A172 (cell line): Measurements from ENCODE around the gene RBBP8. TPM values are rescaled to one million over a fixed set of nuclear protein-coding genes. Genes with fewer than 3 reads are reported as not detected.

ENCODE experiments used
- DNase-seq: peaks from one replicate; pipeline ENCODE4 v3.0.0-alpha.2; 2015; ENCODE audit warnings: low spot score
- total RNA-seq: library from RNA; depleted of rRNA; stranded (reverse); fragments of >200 nt; shearing (Covaris generic); gene quantifications from 2 replicates; pipeline ENCODE4 v1.2.3, GENCODE V29; 2014

The RBBP8 gene
- total RNA-seq, 1 experiment from 2014 or later: 95.1 TPM

GRCh38 chr18:22998344-22998743 is 65.2 kb downstream of the RBBP8 start:
- DNase-seq: no peak

- DNase-seq: peak; percentile 2
These were observed 66.1 kb downstream of the RBBP8 start for GRCh38 chr18:22999212-22999611.

- DNase-seq: no peak
These were observed 66.5 kb downstream of the RBBP8 start for GRCh38 chr18:22999647-23000046.

DNA sequence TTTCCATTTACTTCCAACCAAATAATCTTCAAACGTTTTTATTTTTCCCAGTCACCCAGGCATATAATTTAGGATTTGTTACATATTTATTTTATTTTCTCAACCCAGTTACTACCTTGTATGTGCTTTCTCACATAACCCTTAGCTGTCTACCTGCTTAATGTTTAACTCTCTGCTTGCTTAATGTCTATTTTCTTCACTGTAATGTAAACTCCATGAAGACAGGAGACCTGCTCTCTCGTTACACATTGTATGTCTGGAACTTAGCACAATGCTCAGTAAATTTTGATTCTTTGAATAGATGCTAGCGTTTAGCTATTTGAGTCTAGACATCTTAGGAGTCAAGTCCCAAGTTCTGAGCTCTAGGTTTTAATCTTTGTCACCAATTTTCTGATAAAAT is 70.2 kb downstream of the RBBP8 start:
- DNase-seq: no peak

- no peak for DNase-seq
These were observed 79.1 kb downstream of the RBBP8 start for GRCh38 chr18:23012249-23012648.

GRCh38 chr18:23020555-23021294 is 87.6 kb downstream of the RBBP8 start:
- DNase-seq: no peak

DNA sequence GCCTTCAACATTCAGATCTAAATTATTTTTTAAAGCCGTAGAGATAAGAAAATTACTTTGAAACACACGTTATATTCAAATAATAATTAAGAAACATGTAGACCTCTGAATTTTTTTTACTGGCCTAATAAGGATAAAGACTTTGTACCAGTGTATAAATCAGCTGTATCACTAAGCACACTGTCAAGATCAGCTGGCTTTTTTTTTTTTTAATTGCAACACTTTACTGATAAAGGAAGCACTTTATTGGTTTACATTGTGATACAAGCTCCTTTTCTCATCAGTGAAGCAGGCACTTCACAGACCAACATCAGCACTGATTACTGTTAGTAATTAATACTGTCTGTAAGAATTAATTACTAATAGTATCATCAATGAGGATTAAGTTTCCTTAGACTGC is 88.5 kb downstream of the RBBP8 start:
- DNase-seq: no peak

GRCh38 chr18:23032030-23032582 is 99.0 kb downstream of the RBBP8 start:
- DNase-seq: peak; percentile 84

DNA sequence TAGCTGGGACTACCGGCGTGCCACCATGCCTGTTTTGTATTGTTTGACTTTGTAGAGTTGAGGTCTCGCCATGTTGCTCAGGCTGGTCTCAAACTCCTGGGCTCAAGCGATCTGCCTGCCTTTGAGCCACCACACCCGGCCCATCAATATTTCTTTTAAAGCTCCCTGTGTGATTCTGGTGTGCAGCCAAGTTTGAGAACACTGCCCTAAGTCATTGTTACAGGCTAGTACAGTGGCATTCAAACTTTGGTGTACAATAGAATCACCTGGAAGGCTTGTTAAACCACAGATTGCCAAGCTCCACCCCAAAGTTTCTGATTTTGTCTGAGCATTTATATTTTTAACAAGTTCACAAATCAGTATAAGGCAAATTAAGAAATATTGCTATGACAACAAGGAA is 99.9 kb downstream of the RBBP8 start:
- no peak for DNase-seq

DNA sequence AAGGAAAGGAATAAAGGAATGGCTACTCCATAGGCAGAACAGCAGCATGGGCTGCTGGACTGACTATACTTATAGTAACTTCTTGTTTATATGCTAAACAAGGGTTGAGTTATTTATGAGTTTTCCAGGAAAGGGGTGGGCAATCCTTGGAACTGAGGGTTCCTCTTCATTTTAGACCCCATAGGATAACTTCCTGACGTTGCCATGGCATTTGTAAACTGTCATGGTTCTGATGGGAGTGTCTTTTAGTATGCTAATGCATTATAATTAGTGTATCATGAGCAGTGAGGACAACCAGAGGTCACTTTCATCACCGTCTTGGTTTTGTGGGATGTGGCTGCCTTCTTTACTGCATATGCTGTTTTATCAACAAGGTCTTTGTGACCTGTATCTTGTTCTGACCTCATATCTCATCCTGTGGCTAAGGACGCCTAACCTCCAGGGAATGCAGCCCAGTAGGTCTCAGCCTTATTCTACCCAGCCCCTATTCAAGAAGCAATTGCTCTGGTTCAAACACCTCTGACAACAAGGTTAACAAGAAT is 103.6 kb downstream of the RBBP8 start:
- DNase-seq: no peak

DNA sequence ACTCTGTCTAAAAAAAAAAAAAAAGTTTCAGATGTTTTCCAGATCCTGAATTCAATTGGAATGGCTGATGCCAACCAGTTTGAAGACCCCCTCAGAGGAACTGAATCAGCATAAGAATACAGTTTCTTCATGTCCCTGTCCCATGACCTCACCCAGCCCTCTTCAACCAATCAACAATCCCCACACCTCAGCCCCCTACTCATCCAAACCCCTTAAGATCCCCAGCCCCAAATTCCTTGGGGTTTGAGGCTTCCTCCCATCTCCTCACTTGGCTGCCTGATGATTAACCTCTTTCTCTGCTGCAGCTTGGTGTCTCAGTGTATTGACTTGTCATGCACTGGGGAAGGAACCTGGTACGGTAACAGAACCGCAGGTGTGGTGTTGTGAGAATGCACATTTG is 104.5 kb downstream of the RBBP8 start:
- DNase-seq: no peak

DNA sequence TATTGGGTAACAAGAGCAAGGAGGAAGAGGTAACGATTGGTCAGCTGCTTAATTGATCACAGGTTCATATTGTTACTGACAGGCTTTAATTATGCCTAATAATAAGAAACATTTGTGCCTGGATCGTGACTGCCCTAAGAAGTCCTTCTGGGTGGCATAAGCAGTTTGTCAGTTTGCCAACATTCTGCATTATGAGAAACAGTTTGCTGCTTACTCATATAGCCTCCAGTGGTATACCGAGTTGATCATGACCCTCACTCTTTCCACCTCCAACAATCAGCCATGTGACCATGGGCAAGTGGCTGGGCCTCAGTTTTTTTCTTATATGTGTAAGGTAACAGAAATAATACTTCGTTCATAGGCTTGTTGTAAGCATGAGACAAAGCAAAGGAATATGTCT is 105.6 kb downstream of the RBBP8 start:
- peak; percentile 42 for DNase-seq

DNA sequence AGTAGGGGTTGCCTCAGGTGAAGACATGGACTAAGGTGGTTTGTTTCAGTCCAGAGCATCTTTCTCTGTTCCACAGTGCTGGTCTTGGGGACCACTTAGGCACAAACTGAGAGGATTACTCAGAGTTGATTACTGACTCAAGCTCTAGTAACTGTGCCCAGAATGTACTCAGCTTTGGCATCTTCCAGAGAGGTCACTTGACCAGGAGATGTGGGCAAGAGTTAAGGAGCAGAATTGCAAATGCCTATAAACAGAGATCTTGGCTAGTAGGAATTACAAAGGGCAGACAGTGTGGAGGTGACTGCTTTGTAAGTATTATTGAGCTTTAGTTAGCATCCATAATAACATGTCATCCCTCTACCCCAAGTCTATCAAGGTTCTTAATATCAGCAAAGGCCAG is 109.0 kb downstream of the RBBP8 start:
- no peak for DNase-seq

DNA sequence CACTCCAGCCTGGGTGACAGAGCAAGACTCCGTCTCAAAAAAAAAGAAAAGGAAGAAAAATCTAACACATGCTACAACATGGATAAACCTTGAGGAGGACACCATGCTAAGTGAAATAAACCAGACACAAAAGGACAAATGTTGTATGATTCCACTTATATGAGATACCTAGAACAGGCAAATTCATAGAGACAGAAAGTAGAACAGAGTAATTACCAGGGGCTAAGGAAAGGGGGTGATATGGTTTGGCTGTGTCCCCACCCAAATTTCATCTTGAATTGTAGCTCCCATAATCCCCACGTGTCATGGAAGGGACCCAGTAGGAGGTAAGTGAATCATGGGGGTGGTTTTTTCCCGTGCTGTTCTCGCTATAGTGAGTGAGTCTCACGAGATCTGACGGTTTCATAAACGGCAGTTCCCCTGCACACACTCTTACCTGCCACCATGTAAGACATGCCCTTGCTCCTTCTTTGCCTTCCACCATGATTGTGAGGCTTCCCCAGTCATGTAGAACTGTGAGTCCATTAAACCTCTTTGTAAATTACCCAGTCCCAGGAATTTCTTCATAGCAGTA is 110.8 kb downstream of the RBBP8 start:
- no peak for DNase-seq

- DNase-seq: no peak
These were observed 116.7 kb downstream of the RBBP8 start for GRCh38 chr18:23049698-23050373.

GRCh38 chr18:23053776-23054457 is 120.8 kb downstream of the RBBP8 start:
- DNase-seq: peak; percentile 44

- no peak for DNase-seq
These were observed 121.4 kb downstream of the RBBP8 start for GRCh38 chr18:23054553-23054952.

- DNase-seq: no peak
These were observed 123.2 kb downstream of the RBBP8 start for GRCh38 chr18:23056315-23056714.

DNA sequence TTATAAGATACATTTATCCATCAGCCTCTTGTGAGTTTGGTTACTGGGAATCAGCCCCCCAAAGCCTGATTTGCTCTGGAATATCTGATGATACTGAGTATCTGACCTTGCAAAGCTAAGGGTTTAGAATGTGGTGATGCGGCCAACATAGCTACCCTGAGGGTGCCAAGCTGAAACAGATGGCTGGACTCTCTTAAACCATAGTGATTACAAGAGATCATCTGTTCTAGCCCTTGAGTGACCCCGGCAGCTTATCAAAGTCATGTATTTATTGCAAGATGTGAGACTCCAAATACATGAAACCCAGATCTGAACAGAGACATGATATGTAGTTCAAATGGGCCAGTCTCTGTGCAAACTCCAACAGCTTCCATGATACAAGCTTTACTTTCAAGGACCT is 124.0 kb downstream of the RBBP8 start:
- DNase-seq: no peak

GRCh38 chr18:23058746-23059415 is 125.8 kb downstream of the RBBP8 start:
- no peak for DNase-seq
